ENCODE measurements around the gene HHAT. TPM values are rescaled to one million over a fixed set of nuclear protein-coding genes. Genes with fewer than 3 reads are reported as not detected.

HHAT gene
- total RNA-seq, 2 experiments from 2014 or later = 5.2 to 9.5 TPM

GRCh38 chr1:210374600-210374953 is 45.9 kb downstream of the HHAT start:
- no peaks in the 10 kb centered on the region for H3K9me2 ChIP-seq (ENCODE audit: insufficient read depth, low read length)
- H4K20me1 ChIP-seq (ENCODE audit: insufficient read depth, low read length) = no peaks in the 10 kb centered on the region
- no peaks in the 10 kb centered on the region for H3K4me1 ChIP-seq (ENCODE audit: insufficient read depth, low read length, poor library complexity, severe bottlenecking)
- H3K27ac ChIP-seq (ENCODE audit: low read depth, low read length, poor library complexity, severe bottlenecking) = no peak overlapping the region
- no TSS peak for BruUV-seq (replicated peaks)
- no peaks in the 10 kb centered on the region for H3K9me3 ChIP-seq (ENCODE audit: low read length)
- ChIA-PET POLR2A (interaction anchor here (0.5 to 1.2 kb wide), 5 partner anchors 10 to 137 kb away, joined by 3 to 5 read pairs (median 3); no protein-coding TSS in a partner anchor), CTCF (ENCODE audit: unreplicated experiment) (no interaction called here)
- H3K4me3 ChIP-seq (ENCODE audit: low read depth, low read length, poor library complexity, severe bottlenecking) = no peak overlapping the region
- no peaks in the 10 kb centered on the region for H3K79me2 ChIP-seq (ENCODE audit: insufficient read depth, low read depth, low read length)
- no peak for DNase-seq (ENCODE audit: low spot score)
- H2AFZ ChIP-seq (ENCODE audit: low read length) = no peak overlapping the region; the same call in 1 of the 2 replicates
- no peak for TF ChIP-seq EZH2phosphoT487 (IDR thresholded peaks at IDR 0.05; ENCODE audit: borderline replicate concordance, low read depth, low read length)
- TF ChIP-seq, protein P1, sequence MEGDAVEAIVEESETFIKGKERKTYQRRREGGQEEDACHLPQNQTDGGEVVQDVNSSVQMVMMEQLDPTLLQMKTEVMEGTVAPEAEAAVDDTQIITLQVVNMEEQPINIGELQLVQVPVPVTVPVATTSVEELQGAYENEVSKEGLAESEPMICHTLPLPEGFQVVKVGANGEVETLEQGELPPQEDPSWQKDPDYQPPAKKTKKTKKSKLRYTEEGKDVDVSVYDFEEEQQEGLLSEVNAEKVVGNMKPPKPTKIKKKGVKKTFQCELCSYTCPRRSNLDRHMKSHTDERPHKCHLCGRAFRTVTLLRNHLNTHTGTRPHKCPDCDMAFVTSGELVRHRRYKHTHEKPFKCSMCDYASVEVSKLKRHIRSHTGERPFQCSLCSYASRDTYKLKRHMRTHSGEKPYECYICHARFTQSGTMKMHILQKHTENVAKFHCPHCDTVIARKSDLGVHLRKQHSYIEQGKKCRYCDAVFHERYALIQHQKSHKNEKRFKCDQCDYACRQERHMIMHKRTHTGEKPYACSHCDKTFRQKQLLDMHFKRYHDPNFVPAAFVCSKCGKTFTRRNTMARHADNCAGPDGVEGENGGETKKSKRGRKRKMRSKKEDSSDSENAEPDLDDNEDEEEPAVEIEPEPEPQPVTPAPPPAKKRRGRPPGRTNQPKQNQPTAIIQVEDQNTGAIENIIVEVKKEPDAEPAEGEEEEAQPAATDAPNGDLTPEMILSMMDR (conservative IDR thresholded peaks at IDR 0.05; ENCODE audit: low read length) = peak; percentile 47; the same call in 1 of the 2 replicates
- intact Hi-C loops (cut with micrococcal nuclease; ENCODE audit: unreplicated experiment) = loop anchor here (2.0 kb wide), 1 partner anchor 42 kb away; no protein-coding TSS in a partner anchor
- no peaks in the 10 kb centered on the region for H3K36me3 ChIP-seq (ENCODE audit: insufficient read depth, low read length)
- no peak overlapping the region; the same call in 1 of the 2 replicates for H3K4me2 ChIP-seq (ENCODE audit: low read length)

DNA sequence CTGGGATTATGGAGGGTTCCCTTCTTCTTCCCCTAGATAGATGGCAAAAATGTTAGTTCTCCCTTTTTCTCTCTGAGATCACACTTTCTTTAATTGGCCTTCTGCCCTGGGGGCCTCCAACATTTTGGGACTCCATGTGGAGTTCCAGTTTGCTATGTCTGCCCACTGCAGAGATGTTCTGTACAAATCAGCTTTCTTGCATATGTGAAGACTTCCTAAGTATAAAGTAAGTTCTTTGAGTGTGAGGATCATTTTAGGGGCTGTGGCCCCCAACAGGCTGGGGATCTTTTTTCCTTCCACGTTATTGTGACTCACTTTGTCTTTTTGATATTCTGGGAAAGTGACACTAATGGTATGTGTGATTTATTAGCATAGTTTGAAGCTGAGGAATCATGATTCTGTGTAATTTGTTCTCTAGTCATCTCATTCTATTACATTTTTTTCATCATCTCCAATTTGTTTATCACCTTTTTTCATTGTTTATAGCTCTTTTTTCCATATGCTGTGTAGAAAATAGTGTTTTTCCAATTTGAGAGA is 48.2 kb downstream of the HHAT start:
- ChIA-PET POLR2A (interaction anchor here (0.8 kb wide), 1 partner anchor 34 kb away, joined by 3 read pairs; no protein-coding TSS in a partner anchor), CTCF (ENCODE audit: unreplicated experiment) (no interaction called here)
- H3K79me2 ChIP-seq (ENCODE audit: insufficient read depth, low read depth, low read length) = no peaks in the 10 kb centered on the region
- H3K9me3 ChIP-seq (ENCODE audit: low read length) = no peaks in the 10 kb centered on the region
- H3K36me3 ChIP-seq (ENCODE audit: insufficient read depth, low read length) = no peaks in the 10 kb centered on the region
- no peaks in the 10 kb centered on the region for H3K4me1 ChIP-seq (ENCODE audit: insufficient read depth, low read length, poor library complexity, severe bottlenecking)
- H3K4me2 ChIP-seq (ENCODE audit: low read length) = no peak overlapping the region
- TF ChIP-seq, protein P1 (conservative IDR thresholded peaks at IDR 0.05; ENCODE audit: low read length) = no peak
- TF ChIP-seq EZH2phosphoT487 (IDR thresholded peaks at IDR 0.05; ENCODE audit: borderline replicate concordance, low read depth, low read length) = no peak
- H2AFZ ChIP-seq (ENCODE audit: low read length) = no peak overlapping the region
- no peaks in the 10 kb centered on the region for H4K20me1 ChIP-seq (ENCODE audit: insufficient read depth, low read length)
- no TSS peak for BruUV-seq (replicated peaks)
- DNase-seq (ENCODE audit: low spot score) = no peak
- no peak overlapping the region for H3K27ac ChIP-seq (ENCODE audit: low read depth, low read length, poor library complexity, severe bottlenecking)
- H3K9me2 ChIP-seq (ENCODE audit: insufficient read depth, low read length) = no peaks in the 10 kb centered on the region
- no peak overlapping the region for H3K4me3 ChIP-seq (ENCODE audit: low read depth, low read length, poor library complexity, severe bottlenecking)
- intact Hi-C loops (cut with micrococcal nuclease; ENCODE audit: unreplicated experiment) = no loop called here

DNA sequence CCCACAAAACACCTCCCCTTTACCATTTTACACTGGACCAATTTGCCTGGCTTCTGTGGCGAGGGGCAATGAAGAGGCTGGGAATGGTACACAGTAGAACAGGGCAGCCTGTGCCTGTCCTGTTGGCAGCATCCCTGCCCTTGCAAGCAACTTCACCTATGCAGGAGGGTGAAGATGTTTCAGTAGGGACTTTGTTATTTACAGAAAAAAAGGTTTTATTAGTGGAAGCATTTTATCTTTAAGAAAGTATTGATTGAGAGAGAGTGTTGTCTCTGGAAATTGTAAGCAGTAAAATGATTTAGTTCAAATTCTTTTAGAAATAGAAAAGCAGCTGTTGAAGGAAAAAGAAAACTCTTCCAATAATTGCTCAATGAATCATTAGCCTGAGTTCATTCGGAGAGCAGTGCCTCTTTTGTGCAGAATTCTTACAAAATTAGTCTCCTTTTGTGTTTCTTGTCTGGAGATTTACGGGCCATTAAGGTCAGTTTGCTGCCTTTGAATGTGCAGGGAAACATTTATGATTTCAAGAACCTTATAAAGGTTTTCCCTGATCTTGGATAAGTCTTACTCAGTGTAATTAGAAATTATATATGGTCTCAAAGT is 49.1 kb downstream of the HHAT start:
- Histone ChIP-seq H4K20me1 (ENCODE audit: insufficient read depth, low read length) (no peaks in the 10 kb centered on the region), H2AFZ (ENCODE audit: low read length) (no peak overlapping the region), H3K36me3 (ENCODE audit: insufficient read depth, low read length) (no peaks in the 10 kb centered on the region), H3K4me1 (ENCODE audit: insufficient read depth, low read length, poor library complexity, severe bottlenecking) (no peaks in the 10 kb centered on the region), H3K9me2 (ENCODE audit: insufficient read depth, low read length) (no peaks in the 10 kb centered on the region), H3K4me2 (ENCODE audit: low read length) (no peak overlapping the region), H3K4me3 (ENCODE audit: low read depth, low read length, poor library complexity, severe bottlenecking) (no peak overlapping the region), H3K79me2 (ENCODE audit: insufficient read depth, low read depth, low read length) (no peaks in the 10 kb centered on the region), H3K9me3 (ENCODE audit: low read length) (no peaks in the 10 kb centered on the region), H3K27ac (ENCODE audit: low read depth, low read length, poor library complexity, severe bottlenecking) (no peak overlapping the region)
- ChIA-PET CTCF (ENCODE audit: unreplicated experiment) (no interaction called here), POLR2A (interaction anchor here (0.8 kb wide), 1 partner anchor 35 kb away, joined by 3 read pairs; no protein-coding TSS in a partner anchor)
- no peak for DNase-seq (ENCODE audit: low spot score)
- no peak for TF ChIP-seq EZH2phosphoT487 (IDR thresholded peaks at IDR 0.05; ENCODE audit: borderline replicate concordance, low read depth, low read length)
- TF ChIP-seq, protein P1 (conservative IDR thresholded peaks at IDR 0.05; ENCODE audit: low read length) = no peak
- no TSS peak for BruUV-seq (replicated peaks)
- intact Hi-C loops (cut with micrococcal nuclease; ENCODE audit: unreplicated experiment) = no loop called here
